Measurements from ENCODE around the gene WWC2.

WWC2 gene

GRCh38 chr4:183349673-183350072 is 250.6 kb downstream of the WWC2 start:
- no peak for DNase-seq (ENCODE audit: low read depth in 2 of 2, low spot score in 1 of 2)

GRCh38 chr4:183350317-183351071 is 251.4 kb downstream of the WWC2 start:
- no peak for DNase-seq (ENCODE audit: low read depth in 2 of 2, low spot score in 1 of 2)

GRCh38 chr4:183352546-183352945 is 253.5 kb downstream of the WWC2 start:
- DNase-seq (ENCODE audit: low read depth in 2 of 2, low spot score in 1 of 2) = no peak

DNA sequence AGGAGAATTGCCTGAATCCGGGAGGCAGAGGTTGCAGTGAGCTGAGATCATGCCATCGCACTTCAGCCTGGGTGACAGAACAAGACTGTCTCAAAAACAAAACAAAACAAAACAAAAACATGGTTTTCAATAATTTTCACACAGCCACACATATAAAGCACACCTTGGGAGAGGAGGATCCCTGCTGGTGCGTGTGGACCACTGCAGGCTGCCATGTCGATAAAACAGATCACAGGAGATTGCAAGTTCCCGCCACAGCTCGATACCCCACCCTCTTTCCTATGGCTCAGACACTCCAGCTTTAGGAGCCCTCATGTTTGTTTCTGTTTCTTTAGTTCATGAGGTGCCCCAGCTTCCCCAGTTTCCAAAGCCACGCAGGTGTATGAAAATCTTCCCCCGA is 254.5 kb downstream of the WWC2 start:
- DNase-seq (ENCODE audit: low read depth in 2 of 2, low spot score in 1 of 2) = no peak

GRCh38 chr4:183354219-183354618 is 255.2 kb downstream of the WWC2 start:
- DNase-seq (ENCODE audit: low read depth in 2 of 2, low spot score in 1 of 2) = no peak

DNA sequence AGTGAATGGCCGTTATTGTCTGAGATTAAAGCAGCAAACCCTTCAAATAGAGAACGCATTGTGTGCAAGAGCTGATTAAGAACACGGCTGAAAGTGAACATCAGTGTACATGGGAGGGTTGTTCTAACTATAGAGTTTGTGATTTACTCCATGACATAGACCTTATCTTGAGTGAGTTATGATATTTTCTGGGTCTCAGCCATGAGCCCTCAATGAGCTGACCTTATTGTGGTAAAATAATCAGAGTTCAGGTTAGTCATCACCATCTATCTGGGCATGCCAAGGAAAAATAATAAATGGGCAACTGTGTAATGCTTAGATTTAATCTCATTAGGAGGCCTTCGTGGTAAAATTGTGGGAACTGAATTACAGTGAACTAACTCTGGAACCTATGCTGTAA is 256.3 kb downstream of the WWC2 start:
- no peak for DNase-seq (ENCODE audit: low read depth in 2 of 2, low spot score in 1 of 2)

DNA sequence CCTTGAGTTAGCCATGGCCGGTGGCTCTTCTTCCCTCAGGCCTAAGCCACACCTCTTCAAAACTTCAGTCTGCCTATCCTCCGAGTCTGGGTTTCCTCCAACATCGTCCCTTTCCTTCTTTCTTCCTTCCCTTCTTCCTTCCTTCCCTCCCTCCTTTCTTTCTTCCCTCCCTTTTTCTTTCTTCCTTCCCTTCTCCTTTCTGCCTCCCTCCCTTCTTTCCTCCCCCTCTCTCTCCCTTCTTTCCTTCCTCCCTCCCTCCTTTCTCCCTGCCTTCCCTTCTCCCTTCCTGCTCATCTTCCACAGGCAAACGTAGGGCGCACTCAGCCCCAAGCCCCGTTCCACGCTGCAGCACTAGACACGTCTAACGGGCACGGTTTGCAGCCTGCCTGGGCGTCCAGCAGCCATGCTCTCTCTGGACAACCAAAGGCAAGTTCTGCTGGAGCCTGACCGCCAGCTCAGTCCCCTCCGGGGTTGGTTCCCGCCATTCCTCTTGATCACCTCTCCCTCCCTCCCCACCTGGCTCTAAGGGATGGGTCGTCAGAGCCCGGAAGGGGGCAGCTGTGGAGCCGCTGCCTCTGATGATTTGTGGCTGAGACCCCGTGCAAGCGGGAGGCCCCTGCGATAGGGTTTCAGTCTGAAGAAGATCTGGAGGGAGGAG is 257.2 kb downstream of the WWC2 start:
- DNase-seq (ENCODE audit: low read depth in 2 of 2, low spot score in 1 of 2) = no peak

- DNase-seq (ENCODE audit: low read depth in 2 of 2, low spot score in 1 of 2) = no peak
Observed at GRCh38 chr4:183356931-183357675, 258.0 kb downstream of the WWC2 start.

GRCh38 chr4:183358215-183358755 is 259.2 kb downstream of the WWC2 start:
- DNase-seq (ENCODE audit: low read depth in 2 of 2, low spot score in 1 of 2) = no peak

GRCh38 chr4:183360161-183360919 is 261.3 kb downstream of the WWC2 start:
- DNase-seq (ENCODE audit: low read depth in 2 of 2, low spot score in 1 of 2) = no peak

- no peak for DNase-seq (ENCODE audit: low read depth in 2 of 2, low spot score in 1 of 2)
Observed at GRCh38 chr4:183362036-183362435, 263.0 kb downstream of the WWC2 start.

DNA sequence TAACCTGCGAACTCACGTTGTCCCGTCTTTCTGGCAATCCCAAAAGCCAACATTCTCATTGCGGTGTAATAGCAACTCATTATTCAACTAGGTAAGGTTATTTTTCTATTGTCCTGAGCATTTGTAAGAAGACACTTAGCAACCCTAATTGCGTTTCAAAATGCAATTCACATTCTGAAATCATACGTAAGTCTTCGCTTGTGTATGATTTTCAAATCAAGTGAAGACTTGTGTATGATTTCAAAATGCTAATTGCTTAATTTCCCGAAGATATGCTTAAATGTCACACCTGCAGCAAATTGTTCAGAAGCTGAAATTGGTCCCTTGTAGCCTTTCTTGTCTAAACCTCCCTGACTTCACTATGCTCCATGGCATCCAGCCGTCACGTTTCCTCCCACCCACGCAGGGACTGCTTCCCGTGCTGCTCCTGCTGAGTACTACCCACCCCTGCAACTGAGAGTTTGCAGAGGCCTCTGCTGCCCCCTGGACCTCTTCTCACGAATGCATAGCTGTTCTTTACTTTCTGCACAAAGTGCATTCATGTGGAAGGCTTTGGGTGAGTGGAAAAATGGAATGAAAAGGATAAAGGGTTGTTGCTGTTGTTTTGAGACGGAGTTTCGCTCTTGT is 264.0 kb downstream of the WWC2 start:
- no peak for DNase-seq (ENCODE audit: low read depth in 2 of 2, low spot score in 1 of 2)

- no peak for DNase-seq (ENCODE audit: low read depth in 2 of 2, low spot score in 1 of 2)
Observed at GRCh38 chr4:183364025-183364424, 265.0 kb downstream of the WWC2 start.

DNA sequence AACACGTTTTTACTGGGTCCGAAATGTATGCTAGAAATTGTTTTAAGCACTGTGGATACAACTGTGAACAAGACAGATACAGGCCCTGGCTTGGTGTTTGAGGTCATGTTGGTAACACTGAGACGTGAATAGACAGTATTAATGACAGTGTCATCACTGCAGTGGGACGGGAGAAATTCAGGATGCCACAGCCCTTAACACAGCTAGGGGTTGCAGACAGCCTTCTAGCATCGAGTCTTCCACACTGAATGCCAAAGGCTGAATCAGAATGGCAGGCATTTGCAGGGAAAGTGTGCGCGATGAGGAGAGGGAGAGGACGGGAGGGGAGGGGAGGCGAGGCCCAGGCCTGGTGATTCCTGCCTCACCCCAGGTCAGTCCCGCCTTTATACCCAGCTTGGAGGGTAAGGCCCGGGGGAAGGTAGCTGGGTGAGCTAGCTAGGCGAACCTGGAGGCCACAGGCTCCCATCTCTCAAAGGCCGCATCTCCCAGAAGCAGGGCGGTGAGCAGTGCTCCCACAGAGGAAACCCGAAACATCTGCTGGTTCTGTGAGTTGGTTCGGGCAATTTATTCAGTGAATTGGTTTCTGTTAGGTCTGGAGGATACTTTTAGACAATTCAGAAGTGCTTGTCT is 267.3 kb downstream of the WWC2 start:
- DNase-seq (ENCODE audit: low read depth in 2 of 2, low spot score in 1 of 2) = no peak

DNA sequence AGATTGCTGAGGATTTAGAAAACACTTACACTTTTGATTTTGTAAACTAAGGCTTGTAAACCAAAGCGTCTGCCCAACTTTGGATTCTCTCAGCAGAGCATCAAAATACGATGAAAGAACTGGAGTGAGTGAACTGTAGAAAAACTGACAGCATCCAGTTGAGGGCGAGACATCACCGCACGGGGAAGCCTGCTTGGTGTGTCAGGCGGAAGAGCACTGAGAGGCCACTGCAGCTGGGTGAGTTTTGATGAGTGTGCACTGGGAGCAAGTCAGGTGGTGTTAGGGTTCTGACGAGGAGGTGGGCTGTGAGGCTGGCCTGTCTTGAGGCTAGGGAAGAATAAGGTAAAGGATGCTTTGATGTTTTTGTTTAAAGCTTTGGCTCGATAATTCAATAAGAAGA is 270.0 kb downstream of the WWC2 start:
- no peak for DNase-seq (ENCODE audit: low read depth in 2 of 2, low spot score in 1 of 2)
